IPS-20b (cell line): ENCODE results near the gene CALML3.

Source experiments
- H3K27ac ChIP-seq: one replicate; pipeline ENCODE4 v1.5.1; 2013; ENCODE audit warnings: low read length
- H3K27me3 ChIP-seq: 2 replicates; pipeline ENCODE4 v1.6.1; 2013; ENCODE audit warnings: mild to moderate bottlenecking, low read length, inconsistent platforms; ENCODE audit not compliant: insufficient read depth
- H3K36me3 ChIP-seq: 2 replicates; pipeline ENCODE4 v1.6.1; 2013; ENCODE audit warnings: low read depth, mild to moderate bottlenecking, inconsistent platforms, low read length, moderate library complexity; ENCODE audit not compliant: insufficient read depth
- H3K4me1 ChIP-seq: 2 replicates; pipeline ENCODE4 v1.6.1; 2013; ENCODE audit warnings: mild to moderate bottlenecking, control low read depth, inconsistent platforms, low read length, moderate library complexity; ENCODE audit not compliant: insufficient read depth
- H3K4me3 ChIP-seq: 2 replicates; pipeline ENCODE4 v1.5.1; 2013; ENCODE audit warnings: mild to moderate bottlenecking, low read length, inconsistent platforms
- H3K9ac ChIP-seq: 2 replicates; pipeline ENCODE4 v1.6.1; 2013; ENCODE audit warnings: low read depth, mild to moderate bottlenecking, inconsistent platforms, low read length, moderate library complexity
- H3K9me3 ChIP-seq: 2 replicates; pipeline ENCODE4 v1.6.1; 2013; ENCODE audit warnings: mild to moderate bottlenecking, low read depth, low read length, inconsistent platforms; ENCODE audit not compliant: insufficient read depth

Gene CALML3

DNA sequence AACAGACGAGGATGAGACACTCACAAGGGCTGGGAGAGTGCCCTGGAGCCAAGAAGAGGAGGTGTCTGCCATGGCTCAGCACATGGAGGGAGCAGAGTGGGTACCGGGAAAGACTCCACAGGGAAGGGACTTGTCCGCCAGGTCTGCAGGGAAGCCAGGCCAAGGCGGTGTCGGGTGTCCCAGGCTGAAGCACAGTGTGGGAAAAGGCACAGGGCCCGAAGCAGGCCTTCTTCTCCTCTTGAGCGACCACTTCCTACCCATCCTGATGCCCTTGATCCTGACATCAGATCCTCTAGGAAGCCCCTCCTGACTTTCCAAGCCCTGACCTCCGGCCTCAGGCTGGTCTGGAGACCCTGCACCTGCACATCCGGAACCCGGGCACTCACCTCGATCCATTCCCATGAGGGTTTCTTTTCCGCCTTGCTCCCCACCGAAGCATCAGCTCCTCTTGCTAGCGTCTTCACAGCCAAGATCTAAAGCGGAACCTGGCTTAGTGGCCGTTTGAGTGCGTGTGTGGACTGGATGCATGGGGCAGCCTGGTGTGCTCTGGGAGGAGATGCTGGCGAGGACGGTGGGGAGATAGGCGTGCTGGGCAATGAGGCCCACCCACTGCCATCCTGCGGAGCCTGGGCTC lies 8.5 kb downstream of the CALML3 start:
- Histone ChIP-seq H3K27ac (no peak overlapping the region), H3K4me3 (no peak overlapping the region), H3K27me3 (no peaks in the 10 kb centered on the region), H3K9ac (no peak overlapping the region), H3K9me3 (no peaks in the 10 kb centered on the region), H3K4me1 (no peaks in the 10 kb centered on the region), H3K36me3 (no peaks in the 10 kb centered on the region)

DNA sequence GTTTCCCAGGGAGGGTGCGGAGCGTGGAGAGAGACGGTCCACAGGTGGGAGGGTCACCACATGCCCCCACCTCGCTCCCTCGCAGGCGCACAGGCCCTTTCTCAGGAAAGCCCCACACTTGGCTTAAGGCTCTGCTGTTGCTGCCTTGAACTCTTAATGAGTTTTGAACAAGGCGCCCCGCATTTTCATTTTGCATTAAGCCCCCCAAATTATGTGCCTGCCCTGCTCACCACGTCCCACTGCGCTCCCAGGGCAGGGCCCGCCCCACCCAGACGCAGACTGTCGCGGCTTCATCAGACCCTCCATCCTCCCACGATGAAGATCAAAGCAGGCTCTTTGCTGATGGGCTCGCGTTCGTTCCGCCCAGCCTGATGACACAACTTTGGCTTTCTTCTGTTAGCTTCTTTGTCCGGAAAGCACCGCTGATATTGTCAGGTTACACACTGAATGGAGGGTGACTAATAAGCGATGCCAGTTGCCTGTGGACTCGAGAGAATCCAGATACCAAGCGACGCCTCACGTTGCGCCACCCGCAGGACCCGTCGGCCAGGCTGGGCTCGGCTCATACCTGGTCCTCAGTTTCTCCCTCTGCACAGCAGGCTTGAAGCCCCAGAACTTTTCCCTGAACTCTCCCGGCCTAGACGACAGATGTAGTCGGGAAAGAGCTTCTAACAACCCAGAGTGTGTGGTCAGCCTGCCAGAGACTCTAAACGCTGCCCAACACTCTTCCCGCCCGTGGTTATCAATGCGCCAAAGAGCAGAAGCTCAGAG lies 9.5 kb downstream of the CALML3 start:
- H3K9ac ChIP-seq: no peak overlapping the region
- H3K9me3 ChIP-seq: no peaks in the 10 kb centered on the region

DNA sequence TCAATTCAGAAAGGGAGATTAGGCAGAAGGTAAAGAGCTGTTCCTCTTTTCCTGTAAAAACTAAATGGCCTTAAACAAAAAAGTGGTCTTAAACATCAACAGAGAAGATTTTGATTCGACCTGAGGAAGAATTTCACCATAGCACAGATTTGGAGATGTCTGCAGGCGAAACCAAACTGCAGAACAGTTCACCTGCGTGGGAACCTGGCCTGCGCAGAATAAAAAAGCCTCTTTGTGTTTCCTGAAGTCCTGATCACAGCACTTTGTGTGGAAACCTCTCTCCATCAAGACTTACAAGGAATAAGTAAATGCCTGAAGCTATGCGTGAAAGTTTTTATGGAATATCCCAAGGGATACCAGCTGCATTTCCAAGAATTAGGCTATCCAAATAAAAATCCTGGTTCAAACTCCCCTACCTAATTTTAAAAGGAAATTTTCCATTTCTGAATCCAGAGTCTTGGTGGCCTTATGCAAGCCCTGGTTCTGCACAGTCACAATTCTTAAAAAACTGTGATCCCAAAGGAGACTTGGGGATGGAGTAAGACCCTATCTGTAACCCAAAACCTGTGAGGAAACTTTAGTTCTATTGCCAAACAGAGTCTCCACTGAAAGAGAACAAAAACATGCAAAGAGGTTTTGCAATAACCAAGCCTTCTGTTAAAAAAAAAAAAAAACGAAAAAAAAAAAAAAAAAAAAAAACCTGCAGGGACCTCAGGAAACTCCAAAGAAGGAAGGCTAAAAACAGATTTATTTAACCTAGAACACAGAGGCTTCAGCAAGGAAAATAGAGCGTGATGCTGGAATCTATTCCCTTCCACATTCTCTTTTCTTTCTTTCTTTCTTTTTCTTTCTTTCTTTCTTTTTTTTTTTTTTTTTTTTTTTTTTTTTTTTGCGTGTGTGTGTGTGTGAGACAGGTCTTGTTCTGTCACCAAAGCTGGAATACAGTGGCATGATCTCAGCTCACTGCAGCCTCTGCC lies 10.4 kb downstream of the CALML3 start:
- Histone ChIP-seq H3K9ac (no peak overlapping the region), H3K9me3 (no peaks in the 10 kb centered on the region), H3K4me3 (no peak overlapping the region), H3K27ac (no peak overlapping the region), H3K4me1 (no peaks in the 10 kb centered on the region), H3K36me3 (no peaks in the 10 kb centered on the region), H3K27me3 (no peaks in the 10 kb centered on the region)

More for the DNA sequence above, 9.5 kb downstream of the CALML3 start:
- Histone ChIP-seq H3K27ac (no peak overlapping the region), H3K36me3 (no peaks in the 10 kb centered on the region), H3K27me3 (no peaks in the 10 kb centered on the region), H3K4me1 (no peaks in the 10 kb centered on the region), H3K4me3 (no peak overlapping the region)

DNA sequence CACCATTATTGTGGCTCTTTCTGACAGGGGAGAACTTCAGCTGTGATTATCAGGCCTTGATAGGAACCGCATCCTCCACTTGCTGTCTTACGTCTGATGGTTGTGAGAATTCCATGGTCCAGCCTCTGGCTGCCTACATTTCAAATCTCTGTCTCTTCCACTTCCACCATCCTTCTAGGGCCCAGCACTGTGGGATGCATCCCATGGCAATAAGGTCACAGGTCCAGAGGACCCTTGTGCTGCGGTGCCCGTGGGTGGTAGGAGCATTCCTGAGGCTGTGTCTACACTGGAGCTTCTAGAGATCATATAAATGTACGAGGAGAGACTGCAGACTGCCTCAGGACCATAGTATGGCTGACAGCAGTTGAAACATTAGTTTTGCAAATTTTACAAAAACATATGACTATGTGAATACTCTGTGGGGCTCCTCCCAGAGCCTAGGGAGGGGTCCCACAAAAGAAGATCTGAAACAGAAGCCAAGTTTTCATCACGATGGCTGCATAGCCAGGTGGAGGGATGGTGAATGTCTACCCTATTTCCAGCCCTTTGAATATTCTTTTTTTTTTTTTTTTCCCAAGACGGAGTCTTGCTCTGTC lies 11.8 kb downstream of the CALML3 start:
- no peaks in the 10 kb centered on the region for H3K27me3 ChIP-seq
- H3K36me3 ChIP-seq: no peaks in the 10 kb centered on the region
- no peaks in the 10 kb centered on the region for H3K9me3 ChIP-seq
- H3K9ac ChIP-seq: no peak overlapping the region
- H3K4me3 ChIP-seq: no peak overlapping the region
- no peaks in the 10 kb centered on the region for H3K4me1 ChIP-seq
- H3K27ac ChIP-seq: no peak overlapping the region

DNA sequence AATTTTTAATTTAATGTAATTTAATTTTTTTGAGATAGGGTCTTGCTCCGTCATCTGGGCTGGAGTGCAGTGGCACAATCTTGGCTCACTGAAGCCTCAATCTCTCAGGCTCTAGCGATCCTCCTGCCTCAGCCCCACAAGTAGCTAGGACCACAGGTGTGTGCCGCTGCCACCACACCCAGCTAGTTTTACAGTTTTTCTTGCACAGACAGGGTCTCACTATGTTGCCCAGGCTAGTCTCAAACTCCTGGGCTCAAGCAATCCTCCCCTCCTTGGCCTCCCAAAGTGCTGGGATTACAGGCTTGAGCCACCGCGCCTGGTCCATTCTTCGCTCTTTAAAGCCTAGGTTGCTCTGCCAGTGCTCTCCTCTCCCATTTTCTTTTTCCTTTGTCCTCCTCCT lies 12.9 kb downstream of the CALML3 start:
- Histone ChIP-seq H3K27ac (no peak overlapping the region), H3K36me3 (no peaks in the 10 kb centered on the region), H3K9ac (no peak overlapping the region), H3K4me3 (no peak overlapping the region), H3K27me3 (no peaks in the 10 kb centered on the region), H3K9me3 (peaks cover 6% of the 10 kb centered on the region), H3K4me1 (no peaks in the 10 kb centered on the region)

DNA sequence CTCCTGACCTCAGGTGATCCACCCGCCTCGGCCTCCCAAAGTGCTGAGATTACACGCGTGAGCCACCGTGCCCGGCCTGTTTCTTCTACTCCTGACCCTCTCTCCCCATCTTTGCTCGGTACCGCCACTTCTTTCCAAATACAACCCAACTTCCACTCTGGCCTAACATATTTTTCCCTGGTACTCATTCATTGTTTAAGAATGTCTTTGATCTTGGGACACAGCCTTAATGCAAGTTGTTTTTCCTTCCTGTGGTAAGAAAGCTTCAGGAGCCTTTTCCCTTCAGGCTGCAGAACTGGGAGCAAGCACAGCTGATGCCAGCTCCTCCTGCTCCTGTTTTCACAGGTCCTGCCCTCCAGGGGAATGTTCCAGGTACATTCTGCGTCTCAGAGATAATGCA lies 13.7 kb downstream of the CALML3 start:
- Histone ChIP-seq H3K27ac (no peak overlapping the region), H3K36me3 (no peaks in the 10 kb centered on the region), H3K4me3 (no peak overlapping the region), H3K9ac (no peak overlapping the region), H3K27me3 (no peaks in the 10 kb centered on the region), H3K9me3 (peaks cover 10% of the 10 kb centered on the region), H3K4me1 (no peaks in the 10 kb centered on the region)

DNA sequence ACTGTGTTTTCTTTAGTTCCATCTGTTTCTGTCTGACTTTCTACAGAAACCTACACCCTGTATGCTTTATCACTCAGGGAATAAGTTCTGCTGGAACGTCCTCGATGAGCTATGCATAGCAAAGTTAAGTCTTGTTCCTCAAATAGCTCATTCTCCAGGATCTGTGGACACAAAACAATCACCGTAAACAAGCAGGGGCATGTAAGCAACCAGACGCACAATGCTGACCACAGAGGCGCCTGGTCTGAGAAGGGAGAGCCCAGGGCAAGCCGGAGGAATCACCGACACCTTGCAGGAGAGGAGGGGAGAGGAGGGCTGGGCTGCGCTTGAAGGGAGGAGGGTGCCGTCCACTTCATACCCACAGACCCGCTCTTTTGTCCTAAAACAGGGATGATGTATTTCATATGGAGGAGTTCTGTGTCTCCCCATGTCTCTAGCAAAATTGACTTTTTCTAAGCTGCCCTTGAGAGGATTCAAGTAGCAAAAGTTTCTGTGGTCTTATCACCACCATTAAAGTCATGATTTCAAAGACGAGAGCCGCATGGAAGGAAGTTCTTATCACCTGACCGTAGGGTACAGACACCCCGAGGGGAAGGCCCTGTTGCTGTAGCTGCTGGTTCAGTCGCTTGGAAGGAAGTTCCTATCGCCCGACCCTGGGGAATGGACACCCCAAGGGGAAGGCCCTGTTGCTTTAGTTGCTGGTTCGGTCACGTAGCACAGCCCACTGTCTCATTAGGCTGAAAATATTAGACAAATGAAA lies 14.3 kb downstream of the CALML3 start:
- Histone ChIP-seq H3K27me3 (no peaks in the 10 kb centered on the region), H3K36me3 (no peaks in the 10 kb centered on the region), H3K4me1 (no peaks in the 10 kb centered on the region), H3K4me3 (no peak overlapping the region), H3K9me3 (peaks cover 10% of the 10 kb centered on the region), H3K27ac (no peak overlapping the region), H3K9ac (no peak overlapping the region)

DNA sequence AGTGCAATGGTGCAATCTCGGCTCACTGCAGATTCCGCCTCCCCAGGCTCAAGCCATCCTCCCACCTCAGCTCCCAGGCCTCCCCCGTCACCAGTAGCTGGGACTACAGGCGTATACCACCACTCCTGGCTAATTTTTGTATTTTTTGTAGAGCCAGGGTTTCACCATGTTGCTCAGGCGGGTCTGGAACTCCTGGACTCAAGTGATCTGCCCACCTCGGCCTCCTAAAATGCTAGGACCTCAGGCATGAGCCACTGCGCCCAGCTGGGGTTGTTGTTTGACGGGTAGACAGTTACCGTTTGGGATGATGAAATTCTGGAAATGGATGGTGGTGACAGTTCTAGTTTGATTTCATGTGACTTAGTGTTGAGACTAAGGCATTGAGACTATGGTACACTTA lies 15.3 kb downstream of the CALML3 start:
- no peak overlapping the region for H3K4me3 ChIP-seq
- peaks cover 10% of the 10 kb centered on the region for H3K9me3 ChIP-seq
- H3K27ac ChIP-seq: no peak overlapping the region
- no peaks in the 10 kb centered on the region for H3K27me3 ChIP-seq
- no peaks in the 10 kb centered on the region for H3K36me3 ChIP-seq
- H3K9ac ChIP-seq: no peak overlapping the region
- H3K4me1 ChIP-seq: no peaks in the 10 kb centered on the region

DNA sequence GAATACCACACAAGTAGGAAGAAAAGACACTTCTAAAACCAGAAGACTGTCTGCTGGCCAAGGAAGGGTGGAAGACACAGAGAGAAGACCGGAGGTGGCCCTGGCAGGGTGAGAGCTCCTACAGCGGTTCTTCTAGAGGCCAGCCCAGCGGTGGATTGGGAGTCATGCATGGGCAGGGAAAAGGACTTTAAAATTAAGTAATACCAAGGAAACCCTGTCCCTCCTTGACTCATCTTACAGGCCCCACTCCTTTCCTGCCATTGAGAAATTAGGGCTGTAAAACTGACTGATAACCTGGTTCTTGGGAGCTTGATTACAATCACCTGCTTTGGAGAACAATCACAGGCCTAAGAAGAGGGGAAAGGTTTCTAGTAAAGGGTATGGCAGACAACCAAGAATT lies 16.1 kb downstream of the CALML3 start:
- Histone ChIP-seq H3K4me1 (no peaks in the 10 kb centered on the region), H3K27me3 (no peaks in the 10 kb centered on the region), H3K9ac (no peak overlapping the region), H3K9me3 (peaks cover 10% of the 10 kb centered on the region), H3K4me3 (no peak overlapping the region), H3K27ac (no peak overlapping the region), H3K36me3 (no peaks in the 10 kb centered on the region)

DNA sequence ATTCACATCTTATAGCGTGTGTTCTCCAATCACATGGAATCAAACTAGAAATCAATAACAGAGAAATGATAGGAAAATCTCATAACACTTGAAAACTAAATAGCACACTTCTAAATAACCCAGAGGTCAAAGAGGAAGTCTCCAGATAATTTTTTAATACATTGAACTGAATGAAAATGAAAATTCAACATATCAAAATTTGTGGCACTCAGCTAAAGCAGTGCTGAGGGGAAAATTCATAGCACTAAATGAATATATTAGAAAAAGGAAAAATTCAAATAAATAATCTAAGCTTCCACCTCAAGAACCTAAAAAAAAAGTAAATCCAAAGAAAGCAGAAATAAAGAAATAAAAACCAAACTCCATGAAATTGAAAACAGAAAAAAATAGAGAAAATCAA lies 17.3 kb downstream of the CALML3 start:
- H3K36me3 ChIP-seq: no peaks in the 10 kb centered on the region
- no peaks in the 10 kb centered on the region for H3K4me1 ChIP-seq
- H3K27ac ChIP-seq: no peak overlapping the region

DNA sequence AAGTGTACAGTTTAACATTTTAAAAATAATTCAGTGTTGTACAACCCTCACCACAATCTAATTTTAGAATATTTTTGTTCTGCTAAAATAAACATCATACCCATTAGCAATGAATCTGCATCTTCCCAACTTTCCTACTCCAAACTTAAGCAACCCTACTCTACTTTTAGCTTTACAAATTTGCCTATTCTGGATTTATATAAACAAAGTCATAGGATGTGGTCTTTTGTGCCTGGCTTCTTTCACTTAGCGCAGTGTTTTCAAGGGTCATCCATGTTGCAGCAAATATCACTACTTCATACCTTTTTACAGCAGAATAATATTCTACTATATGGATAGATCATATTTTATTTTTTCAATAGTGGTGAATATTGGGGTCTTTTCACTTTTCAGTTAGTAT lies 18.9 kb downstream of the CALML3 start:
- H3K4me1 ChIP-seq: no peaks in the 10 kb centered on the region; the same call in 1 of the 2 replicates
- H3K27ac ChIP-seq: no peak overlapping the region
- H3K9me3 ChIP-seq: peaks cover 10% of the 10 kb centered on the region
- H3K36me3 ChIP-seq: no peaks in the 10 kb centered on the region
- no peak overlapping the region for H3K4me3 ChIP-seq
- H3K27me3 ChIP-seq: no peaks in the 10 kb centered on the region
- H3K9ac ChIP-seq: no peak overlapping the region

More for the DNA sequence above, 17.3 kb downstream of the CALML3 start:
- H3K9ac ChIP-seq: no peak overlapping the region
- H3K4me3 ChIP-seq: no peak overlapping the region
- no peaks in the 10 kb centered on the region for H3K27me3 ChIP-seq
- H3K9me3 ChIP-seq: peaks cover 10% of the 10 kb centered on the region
